Measurements from ENCODE around the gene TEKT3. TPM values are rescaled to one million over a fixed set of nuclear protein-coding genes. Genes with fewer than 3 reads are reported as not detected.
A peak's percentile ranks its signal among the peaks of the same experiment; 100 is the strongest.

The TEKT3 gene
- total and polyA plus RNA-seq, 9 of the 15 experiments (the other 6 are each of a cell fraction or from before 2014, with no cell fraction given) = not detected

DNA sequence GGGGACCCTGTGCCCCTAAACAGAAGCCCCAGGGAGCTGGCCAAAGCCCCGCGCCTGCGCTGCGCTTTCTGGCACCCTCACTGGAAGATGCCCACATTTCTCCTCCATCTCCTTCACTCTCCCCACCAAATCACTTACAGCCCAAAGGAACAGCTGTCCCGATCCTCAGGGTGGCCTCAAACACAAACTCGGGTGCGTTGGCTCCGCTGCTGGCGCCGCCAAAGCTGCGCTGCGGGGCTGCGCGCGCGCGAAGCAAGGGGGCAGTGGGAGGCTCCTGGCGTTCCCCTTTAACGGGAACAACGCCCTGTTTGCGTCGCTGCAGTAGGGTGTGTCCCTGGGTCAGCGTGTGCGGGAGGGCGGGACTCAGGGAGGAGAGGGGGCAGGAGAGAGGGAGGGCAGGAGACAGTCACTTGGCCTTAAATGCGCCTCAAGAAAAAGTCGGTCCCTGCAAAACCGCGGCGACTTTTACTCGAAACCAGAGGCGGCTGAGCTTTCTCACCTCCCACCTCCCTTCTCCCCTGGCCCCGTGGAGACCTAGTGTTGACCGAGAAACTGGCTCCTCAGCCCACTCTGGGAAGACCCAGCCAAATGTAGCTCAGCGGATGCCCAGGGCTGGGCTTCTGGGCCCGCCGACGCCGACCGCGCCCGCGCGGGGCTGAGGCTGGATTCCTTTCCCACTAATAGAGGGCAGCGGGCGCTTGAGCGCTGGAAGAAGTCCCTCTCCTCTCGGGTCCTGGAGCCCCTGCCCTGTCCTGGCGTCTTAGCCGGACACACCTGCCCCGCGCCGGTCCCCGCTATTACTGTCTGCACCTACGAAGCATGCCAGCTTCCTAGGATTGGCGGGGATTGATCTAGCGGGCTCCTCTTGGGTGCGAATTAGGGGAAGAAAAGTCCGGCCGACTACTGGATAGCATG, 78.8 kb downstream of the TEKT3 start (continued):
- TF ChIP-seq, protein P1, sequence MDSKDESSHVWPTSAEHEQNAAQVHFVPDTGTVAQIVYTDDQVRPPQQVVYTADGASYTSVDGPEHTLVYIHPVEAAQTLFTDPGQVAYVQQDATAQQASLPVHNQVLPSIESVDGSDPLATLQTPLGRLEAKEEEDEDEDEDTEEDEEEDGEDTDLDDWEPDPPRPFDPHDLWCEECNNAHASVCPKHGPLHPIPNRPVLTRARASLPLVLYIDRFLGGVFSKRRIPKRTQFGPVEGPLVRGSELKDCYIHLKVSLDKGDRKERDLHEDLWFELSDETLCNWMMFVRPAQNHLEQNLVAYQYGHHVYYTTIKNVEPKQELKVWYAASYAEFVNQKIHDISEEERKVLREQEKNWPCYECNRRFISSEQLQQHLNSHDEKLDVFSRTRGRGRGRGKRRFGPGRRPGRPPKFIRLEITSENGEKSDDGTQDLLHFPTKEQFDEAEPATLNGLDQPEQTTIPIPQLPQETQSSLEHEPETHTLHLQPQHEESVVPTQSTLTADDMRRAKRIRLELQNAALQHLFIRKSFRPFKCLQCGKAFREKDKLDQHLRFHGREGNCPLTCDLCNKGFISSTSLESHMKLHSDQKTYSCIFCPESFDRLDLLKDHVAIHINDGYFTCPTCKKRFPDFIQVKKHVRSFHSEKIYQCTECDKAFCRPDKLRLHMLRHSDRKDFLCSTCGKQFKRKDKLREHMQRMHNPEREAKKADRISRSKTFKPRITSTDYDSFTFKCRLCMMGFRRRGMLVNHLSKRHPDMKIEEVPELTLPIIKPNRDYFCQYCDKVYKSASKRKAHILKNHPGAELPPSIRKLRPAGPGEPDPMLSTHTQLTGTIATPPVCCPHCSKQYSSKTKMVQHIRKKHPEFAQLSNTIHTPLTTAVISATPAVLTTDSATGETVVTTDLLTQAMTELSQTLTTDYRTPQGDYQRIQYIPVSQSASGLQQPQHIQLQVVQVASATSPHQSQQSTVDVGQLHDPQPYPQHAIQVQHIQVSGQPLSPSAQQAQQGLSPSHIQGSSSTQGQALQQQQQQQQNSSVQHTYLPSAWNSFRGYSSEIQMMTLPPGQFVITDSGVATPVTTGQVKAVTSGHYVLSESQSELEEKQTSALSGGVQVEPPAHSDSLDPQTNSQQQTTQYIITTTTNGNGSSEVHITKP (IDR thresholded peaks at IDR 0.05; ENCODE audit: partially characterized antibody) = no peak
- TF ChIP-seq, protein P2, sequence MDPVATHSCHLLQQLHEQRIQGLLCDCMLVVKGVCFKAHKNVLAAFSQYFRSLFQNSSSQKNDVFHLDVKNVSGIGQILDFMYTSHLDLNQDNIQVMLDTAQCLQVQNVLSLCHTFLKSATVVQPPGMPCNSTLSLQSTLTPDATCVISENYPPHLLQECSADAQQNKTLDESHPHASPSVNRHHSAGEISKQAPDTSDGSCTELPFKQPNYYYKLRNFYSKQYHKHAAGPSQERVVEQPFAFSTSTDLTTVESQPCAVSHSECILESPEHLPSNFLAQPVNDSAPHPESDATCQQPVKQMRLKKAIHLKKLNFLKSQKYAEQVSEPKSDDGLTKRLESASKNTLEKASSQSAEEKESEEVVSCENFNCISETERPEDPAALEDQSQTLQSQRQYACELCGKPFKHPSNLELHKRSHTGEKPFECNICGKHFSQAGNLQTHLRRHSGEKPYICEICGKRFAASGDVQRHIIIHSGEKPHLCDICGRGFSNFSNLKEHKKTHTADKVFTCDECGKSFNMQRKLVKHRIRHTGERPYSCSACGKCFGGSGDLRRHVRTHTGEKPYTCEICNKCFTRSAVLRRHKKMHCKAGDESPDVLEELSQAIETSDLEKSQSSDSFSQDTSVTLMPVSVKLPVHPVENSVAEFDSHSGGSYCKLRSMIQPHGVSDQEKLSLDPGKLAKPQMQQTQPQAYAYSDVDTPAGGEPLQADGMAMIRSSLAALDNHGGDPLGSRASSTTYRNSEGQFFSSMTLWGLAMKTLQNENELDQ (CRISPR knock-in tag; IDR thresholded peaks at IDR 0.05; ENCODE audit: borderline replicate concordance) = no peak
- TF ChIP-seq, protein P3, sequence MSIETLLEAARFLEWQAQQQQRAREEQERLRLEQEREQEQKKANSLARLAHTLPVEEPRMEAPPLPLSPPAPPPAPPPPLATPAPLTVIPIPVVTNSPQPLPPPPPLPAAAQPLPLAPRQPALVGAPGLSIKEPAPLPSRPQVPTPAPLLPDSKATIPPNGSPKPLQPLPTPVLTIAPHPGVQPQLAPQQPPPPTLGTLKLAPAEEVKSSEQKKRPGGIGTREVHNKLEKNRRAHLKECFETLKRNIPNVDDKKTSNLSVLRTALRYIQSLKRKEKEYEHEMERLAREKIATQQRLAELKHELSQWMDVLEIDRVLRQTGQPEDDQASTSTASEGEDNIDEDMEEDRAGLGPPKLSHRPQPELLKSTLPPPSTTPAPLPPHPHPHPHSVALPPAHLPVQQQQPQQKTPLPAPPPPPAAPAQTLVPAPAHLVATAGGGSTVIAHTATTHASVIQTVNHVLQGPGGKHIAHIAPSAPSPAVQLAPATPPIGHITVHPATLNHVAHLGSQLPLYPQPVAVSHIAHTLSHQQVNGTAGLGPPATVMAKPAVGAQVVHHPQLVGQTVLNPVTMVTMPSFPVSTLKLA (conservative IDR thresholded peaks at IDR 0.05) = peak in 1 of 2 experiments; percentile 15; a peak in 1 of 4 replicates
- no peak for TF ChIP-seq ZEB2 (IDR thresholded peaks at IDR 0.05)
- peak; percentile 44 for TF ChIP-seq KDM5B (IDR thresholded peaks at IDR 0.05; ENCODE audit: insufficient replicate concordance, low read depth, low read length)
- no peak for TF ChIP-seq NFXL1 (CRISPR knock-in tag; IDR thresholded peaks at IDR 0.05)
- TF ChIP-seq PTBP1 (IDR thresholded peaks at IDR 0.05; ENCODE audit: low read depth, low read length) = no peak
- no peak for TF ChIP-seq FOXK2 (conservative IDR thresholded peaks at IDR 0.05 in 1 of 2, IDR thresholded peaks at IDR 0.05 in 1 of 2; ENCODE audit: low read depth in 2 of 2)
- no peak for TF ChIP-seq NR4A1 (CRISPR knock-in tag; IDR thresholded peaks at IDR 0.05)
- no peak for TF ChIP-seq NR4A1 (tag; IDR thresholded peaks at IDR 0.05)
- TF ChIP-seq FOXM1 (IDR thresholded peaks at IDR 0.05; ENCODE audit: low read depth) = no peak
- TF ChIP-seq FOXM1 (CRISPR knock-in tag; IDR thresholded peaks at IDR 0.05; ENCODE audit: low read depth) = no peak
- 0 out of 4 replicates have a peak, but pooled peaks of 1 of the 2 experiments have one; percentile 32 for TF ChIP-seq SIN3A (IDR thresholded peaks at IDR 0.05; ENCODE audit: borderline replicate concordance in 2 of 2, control insufficient read depth in 1 of 2, low read depth in 2 of 2, low read length in 2 of 2)
- TF ChIP-seq, protein P4, sequence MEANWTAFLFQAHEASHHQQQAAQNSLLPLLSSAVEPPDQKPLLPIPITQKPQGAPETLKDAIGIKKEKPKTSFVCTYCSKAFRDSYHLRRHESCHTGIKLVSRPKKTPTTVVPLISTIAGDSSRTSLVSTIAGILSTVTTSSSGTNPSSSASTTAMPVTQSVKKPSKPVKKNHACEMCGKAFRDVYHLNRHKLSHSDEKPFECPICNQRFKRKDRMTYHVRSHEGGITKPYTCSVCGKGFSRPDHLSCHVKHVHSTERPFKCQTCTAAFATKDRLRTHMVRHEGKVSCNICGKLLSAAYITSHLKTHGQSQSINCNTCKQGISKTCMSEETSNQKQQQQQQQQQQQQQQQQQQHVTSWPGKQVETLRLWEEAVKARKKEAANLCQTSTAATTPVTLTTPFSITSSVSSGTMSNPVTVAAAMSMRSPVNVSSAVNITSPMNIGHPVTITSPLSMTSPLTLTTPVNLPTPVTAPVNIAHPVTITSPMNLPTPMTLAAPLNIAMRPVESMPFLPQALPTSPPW (CRISPR knock-in tag; IDR thresholded peaks at IDR 0.05) = peak; percentile 77

Data from K562 (cell line).